HPDE6-E6E7 (cell line): ENCODE measurements around the gene IRF8.
"Not testable (repeated sequence)": the region's sequence is repeated elsewhere in the genome, so short reads cannot be mapped to it uniquely, and the experiment has no call there.

Experiments used
- DNase-seq: peaks from one replicate; pipeline ENCODE4 v3.0.0; 2011; ENCODE audit warnings: missing footprints; ENCODE audit errors: extremely low spot score

Gene IRF8

GRCh38 chr16:85935391-85935973 is 36.5 kb downstream of the IRF8 start:
- no peak for DNase-seq

GRCh38 chr16:85935974-85936760 is 37.2 kb downstream of the IRF8 start:
- no peak for DNase-seq

- no peak for DNase-seq
Measured at GRCh38 chr16:85936816-85937215, 37.9 kb downstream of the IRF8 start.

GRCh38 chr16:85940214-85940613 is 41.3 kb downstream of the IRF8 start:
- DNase-seq = no peak

GRCh38 chr16:85941863-85942644 is 43.1 kb downstream of the IRF8 start:
- DNase-seq = no peak

GRCh38 chr16:85942659-85943058 is 43.7 kb downstream of the IRF8 start:
- not testable (repeated sequence) for DNase-seq

- no peak for DNase-seq
Measured at GRCh38 chr16:85943711-85944110, 44.7 kb downstream of the IRF8 start.

- no peak for DNase-seq
Measured at GRCh38 chr16:85944572-85945423, 45.8 kb downstream of the IRF8 start.

- no peak for DNase-seq
Measured at GRCh38 chr16:85945424-85945751, 46.4 kb downstream of the IRF8 start.

- no peak for DNase-seq
Measured at GRCh38 chr16:85946541-85947124, 47.7 kb downstream of the IRF8 start.

- no peak for DNase-seq
Measured at GRCh38 chr16:85947230-85948137, 48.5 kb downstream of the IRF8 start.

- no peak for DNase-seq
Measured at GRCh38 chr16:85948138-85948509, 49.2 kb downstream of the IRF8 start.

GRCh38 chr16:85948616-85949265 is 49.8 kb downstream of the IRF8 start:
- DNase-seq = no peak

GRCh38 chr16:85950136-85950918 is 51.4 kb downstream of the IRF8 start:
- no peak for DNase-seq

GRCh38 chr16:85952197-85952596 is 53.2 kb downstream of the IRF8 start:
- DNase-seq = no peak

- no peak for DNase-seq
Measured at GRCh38 chr16:85952811-85953210, 53.8 kb downstream of the IRF8 start.

- no peak for DNase-seq
Measured at GRCh38 chr16:85954927-85955519, 56.1 kb downstream of the IRF8 start.

- DNase-seq = no peak
Measured at GRCh38 chr16:85955566-85955965, 56.6 kb downstream of the IRF8 start.

- DNase-seq = no peak
Measured at GRCh38 chr16:85956426-85956825, 57.5 kb downstream of the IRF8 start.
